Suppressor macrophage (primary cell): ENCODE results near the gene ATAD3B.
"Not testable (repeated sequence)": the region's sequence is repeated elsewhere in the genome, so short reads cannot be mapped to it uniquely, and the experiment has no call there.

ENCODE experiments used
- DNase-seq, 4 experiments: peaks; one replicate each; pipeline ENCODE4 v3.0.0-alpha.2; 2020 to 2022

The ATAD3B gene

DNA sequence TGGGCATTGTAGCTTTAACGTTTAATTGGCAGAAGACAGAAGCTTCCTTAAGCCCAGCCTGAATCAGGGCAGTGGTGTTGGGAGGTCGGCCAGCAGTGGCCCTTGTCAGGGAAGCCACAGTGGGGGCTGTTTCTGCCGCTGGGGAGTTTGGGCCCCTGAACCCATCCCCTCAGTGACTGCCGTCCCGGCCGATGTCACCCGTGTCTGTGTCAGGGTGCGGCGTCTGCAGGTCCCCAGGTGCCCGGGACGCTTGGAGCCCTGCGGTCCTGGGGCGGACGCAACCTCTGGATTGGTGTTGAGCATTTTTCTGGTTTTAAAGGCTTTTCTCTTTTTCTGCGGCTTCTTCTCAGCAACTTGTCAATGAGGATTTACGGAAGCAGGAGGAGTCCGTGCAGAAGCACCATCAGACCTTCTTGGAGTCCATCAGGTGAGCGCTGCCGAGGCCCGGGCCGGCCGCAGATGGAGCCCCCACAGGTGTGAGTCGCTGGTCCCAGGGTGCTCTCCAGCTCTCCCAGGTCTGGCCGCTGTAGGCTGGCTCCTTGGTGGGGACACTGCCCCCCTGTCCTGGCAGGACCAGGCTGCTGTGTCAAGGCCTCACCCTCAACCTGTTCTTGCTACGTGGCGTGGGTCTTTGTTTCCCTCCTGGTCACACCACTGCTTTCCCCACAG, 19.7 kb upstream of the ATAD3B start:
- no peak for DNase-seq

DNA sequence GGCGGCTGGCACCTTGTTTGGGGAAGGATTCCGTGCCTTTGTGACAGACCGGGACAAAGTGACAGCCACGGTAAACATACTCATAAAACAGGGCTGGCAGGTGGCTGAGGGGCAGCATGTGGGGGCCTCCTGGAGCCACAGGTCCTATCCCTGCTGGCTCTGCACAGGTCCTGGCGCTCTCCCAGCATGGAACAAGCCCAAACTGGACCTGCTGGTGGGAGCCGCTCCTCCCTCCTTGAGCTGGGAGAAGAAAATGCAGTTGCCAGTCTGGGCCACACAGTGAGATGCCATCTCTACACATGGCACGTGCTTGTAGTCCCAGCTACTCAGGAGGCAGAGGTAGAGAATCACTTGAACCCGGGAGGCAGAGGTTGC, 19.2 kb upstream of the ATAD3B start:
- DNase-seq: not testable (repeated sequence)

DNA sequence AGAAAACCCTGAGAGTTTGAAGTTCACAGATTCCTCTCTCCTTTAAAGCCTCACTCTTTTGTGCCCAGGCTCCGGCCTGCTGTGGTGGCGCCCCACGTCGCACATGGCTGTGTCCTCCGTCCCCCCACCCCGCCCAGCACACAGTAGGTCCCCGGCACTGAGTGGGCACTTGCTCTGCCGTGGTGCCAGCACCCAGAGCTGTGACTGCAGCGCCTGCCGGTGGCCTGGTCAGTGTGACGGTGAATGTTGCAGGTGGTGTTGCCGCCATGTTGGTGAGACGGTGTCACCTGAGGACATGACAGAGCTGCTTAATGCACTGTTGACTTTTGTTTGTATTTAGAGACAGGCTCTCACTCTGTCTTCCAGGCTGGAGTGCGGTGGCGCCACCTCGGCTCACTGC, 18.7 kb upstream of the ATAD3B start:
- no peak for DNase-seq

DNA sequence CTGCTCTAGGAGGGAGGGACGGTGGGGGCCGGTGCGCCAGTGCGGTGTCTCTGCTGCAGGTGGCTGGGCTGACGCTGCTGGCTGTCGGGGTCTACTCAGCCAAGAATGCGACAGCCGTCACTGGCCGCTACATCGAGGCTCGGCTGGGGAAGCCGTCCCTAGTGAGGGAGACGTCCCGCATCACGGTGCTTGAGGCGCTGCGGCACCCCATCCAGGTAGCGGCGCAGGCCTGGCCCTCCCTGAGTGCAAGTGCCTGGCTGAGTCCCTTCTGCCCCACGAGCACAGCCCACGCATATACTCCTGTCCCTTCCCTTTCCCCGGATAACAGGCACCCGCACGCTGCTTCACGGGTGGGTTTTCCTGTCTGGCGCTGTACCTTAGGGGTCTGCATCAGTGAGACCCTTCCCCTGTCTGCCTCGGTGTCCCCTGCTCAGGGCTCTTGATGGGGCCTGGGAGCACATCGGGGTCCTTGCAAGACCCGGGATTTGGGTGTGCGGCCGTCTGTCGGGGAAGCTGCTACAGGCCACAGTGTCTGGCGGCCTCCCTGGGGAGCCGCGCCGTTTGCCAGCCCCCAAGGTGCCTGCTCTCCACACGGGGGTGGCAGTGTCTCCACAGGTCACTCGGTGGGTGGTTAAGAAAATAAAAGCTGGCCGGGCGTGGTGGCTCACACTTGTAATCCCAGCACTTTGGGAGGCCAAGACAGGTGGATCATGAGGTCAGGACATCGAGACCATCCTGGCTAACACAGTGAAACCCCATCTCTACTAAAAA, 17.1 kb upstream of the ATAD3B start:
- DNase-seq: not testable (repeated sequence)

DNA sequence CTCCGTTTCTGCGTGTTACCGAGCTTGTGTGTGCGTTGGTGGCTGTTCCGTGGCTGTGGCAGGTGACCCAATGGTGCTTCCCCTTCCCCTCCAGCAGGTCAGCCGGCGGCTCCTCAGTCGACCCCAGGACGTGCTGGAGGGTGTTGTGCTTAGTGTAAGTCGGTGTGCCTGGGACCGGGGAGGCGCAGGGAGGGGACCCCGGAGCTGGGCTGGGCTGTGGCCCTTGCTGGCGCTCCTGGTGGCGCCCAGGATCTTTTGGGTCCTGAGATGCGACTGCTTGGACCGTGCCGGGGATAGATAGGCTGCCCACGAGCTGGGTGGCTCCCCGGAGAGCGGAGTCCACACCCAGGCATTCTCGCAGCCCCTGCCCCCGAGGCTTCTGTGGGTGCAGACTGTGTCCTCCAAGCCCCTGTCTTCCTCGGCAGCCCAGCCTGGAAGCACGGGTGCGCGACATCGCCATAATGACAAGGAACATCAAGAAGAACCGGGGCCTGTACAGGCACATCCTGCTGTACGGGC, 16.1 kb upstream of the ATAD3B start:
- DNase-seq: no peak

DNA sequence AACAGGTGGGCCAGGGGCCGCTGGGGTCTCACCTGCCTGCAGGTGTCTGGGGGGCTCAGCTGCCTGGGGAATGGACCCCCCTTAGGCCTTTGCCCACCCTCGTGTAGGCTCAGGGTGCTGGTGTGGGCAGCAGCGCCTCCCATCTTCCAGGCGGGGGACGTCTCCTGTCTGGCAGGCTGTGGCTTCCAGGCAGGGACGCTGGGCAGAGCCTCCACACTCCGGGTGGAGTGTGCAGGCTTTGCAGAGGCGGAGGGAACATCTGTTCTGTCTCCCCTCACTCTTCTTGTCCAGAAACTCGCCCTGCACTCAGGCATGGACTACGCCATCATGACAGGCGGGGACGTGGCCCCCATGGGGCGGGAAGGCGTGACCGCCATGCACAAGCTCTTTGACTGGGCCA, 15.6 kb upstream of the ATAD3B start:
- DNase-seq: not testable (repeated sequence)

DNA sequence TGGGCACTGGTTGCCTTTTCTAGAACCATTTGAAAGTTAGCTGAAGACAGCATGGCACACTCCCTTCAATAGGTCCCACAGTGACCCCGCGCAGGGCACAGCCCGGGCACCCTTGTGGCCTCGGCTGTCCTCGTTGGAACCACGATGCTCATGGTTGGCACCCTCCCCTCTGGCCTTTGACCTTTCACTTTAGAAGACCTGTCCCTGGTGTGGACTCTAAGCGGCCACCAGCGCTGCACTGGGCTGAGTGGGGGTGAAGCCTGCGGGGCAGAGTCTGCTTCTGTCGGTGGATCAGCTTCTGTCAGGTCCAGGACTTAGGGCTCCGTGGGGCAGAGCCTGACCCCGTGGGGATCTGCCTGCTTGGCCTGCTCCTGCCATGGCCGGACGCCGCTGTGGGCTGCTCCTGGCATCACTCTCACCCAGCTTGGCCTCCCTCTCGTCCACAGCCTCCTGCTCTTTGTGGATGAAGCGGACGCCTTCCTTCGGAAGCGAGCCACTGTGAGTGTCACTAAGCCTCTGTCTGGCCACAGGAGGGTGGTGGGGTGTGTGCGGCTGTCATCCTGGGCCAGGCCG, 14.8 kb upstream of the ATAD3B start:
- not testable (repeated sequence) for DNase-seq

DNA sequence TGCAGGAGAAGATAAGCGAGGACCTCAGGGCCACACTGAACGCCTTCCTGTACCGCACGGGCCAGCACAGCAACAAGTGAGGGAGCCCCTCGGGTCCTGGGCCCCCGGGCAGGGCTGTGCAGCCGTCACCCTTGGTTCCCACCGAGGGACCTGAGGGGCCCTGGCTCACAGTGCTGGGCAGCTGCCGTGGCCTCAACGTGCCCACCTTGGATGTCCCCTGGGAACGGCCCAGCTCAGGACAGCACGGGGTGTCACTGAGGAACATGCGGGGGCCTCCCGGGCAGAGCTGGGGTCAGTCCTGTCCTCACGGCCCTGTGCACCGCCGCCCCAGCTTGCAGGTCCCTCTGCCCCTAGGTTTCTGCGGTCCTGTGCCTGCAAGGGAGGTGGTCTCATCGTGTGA, 12.4 kb upstream of the ATAD3B start:
- not testable (repeated sequence) for DNase-seq

DNA sequence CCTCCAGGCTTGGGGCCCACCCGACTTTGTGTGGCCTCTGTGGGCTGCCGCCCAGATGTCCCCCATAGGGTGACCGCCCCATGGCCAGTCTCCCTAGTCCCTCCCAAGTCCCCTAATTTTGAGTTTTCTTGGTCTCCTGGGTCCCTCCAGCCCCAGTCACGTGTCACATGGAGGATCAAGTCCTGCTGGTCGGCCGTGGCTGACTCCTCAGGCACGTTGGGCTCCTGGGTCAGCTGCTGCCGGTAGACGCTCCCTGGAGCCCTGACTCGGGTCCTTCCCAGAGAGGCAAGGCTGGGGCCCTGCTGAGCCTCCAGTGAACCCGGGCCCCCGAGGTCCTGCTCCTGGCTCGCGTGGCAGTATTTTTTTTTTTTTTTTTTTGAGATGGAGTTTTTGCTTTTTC, 11.9 kb upstream of the ATAD3B start:
- not testable (repeated sequence) for DNase-seq

DNA sequence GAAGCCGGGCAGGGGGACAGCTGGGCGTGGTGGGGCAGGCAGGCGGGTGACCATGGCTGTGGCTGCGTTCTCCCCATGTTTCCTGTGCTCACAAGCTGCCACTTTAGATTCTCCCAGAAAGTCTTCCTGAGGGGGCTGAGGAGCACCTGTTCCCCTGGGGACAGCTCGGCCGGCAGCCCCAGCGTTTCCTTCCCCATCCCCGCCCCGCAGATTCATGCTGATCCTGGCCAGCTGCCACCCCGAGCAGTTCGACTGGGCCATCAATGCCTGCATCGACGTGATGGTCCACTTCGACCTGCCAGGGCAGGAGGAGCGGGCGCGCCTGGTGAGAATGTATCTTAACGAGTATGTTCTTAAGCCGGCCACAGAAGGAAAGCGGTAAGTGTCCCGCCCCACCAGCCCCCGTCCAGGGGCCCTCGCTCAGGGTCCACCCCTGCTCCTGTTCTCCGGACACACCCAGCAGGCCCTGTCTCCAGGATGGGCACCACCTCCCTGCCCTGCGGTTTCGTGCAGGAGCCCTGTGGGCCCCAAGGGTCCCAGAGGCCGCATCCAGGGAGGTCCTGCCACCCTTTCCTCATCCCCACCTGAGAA, 10.9 kb upstream of the ATAD3B start:
- DNase-seq: no peak

DNA sequence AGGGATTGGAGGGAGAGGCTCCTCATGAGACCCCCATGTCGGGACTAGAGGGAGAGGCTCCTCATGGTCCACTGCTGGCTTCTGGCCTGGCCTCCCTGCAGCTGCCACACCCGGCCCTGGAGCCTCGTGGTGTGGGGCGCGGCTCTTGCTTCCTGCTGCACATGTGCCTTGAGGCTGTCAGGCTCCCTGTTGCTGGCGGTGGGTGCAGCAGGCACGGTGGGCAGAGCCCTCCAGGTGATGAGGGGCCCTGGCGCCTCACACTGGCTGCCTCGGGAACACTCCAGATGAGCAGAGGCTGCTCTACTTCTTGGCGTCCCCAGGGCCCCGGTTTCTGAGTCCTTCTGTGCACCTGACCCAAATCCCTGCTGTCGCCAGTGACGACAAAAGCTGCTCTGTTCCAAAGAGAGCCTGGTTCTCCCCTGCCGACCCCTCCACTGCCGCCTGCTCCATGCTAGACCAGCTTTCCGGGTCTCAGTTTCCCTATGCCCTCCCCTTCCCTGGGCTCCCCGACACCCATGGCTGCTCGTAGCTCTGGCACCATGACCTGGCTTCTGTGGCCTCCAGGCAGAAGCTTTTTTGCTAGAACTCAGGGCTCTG, 9.7 kb upstream of the ATAD3B start:
- DNase-seq: no peak

DNA sequence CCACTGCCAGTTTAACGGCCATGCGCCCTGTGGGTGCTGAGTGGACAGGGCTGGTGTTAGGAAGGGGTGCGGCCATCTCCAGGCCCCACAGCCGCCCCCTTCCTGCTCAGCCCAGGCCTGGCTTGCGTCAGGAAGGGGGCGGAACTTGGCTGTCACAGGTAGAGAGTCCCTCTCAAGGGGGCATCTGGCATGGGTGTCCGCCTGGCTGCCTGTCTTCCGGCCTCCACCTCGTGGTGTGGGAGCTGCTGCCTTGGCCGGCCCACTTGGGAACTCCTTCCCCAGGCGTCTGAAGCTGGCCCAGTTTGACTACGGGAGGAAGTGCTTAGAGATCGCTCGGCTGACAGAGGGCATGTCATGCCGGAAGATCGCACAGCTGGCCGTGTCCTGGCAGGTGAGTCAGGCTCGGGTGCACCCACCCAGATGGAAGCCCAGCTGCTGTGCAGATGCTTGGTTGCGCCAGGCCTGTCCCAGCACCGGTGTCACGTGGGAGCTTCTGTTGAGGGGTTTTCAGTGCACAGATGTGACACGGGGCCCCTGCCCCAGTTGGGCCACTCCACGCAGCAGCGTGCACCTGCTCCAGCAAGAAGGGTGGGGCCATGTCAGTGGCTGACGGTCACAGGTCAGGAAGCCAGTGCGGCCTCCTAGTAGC, 9.1 kb upstream of the ATAD3B start:
- peak in 1 of 4 experiments; percentile 30 for DNase-seq

DNA sequence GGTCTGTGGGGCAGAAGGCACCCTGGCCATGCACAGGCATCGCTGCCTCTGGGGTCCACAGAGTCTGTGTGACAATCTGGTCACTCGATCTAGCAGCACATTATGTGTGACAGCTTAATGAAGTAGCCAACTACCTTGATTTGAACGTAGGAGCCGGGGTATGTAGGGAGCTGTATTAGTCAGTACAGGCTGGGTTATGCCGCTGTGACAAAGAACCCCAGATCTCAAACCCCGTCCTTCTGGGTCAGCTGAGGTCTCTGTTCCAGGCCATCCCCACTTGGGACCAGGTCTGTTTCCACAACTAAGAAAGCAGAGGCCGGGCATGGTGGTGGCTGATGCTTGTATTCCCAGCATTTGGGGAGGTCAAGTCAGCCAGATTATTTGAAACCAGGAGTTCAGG, 8.3 kb upstream of the ATAD3B start:
- DNase-seq: no peak

DNA sequence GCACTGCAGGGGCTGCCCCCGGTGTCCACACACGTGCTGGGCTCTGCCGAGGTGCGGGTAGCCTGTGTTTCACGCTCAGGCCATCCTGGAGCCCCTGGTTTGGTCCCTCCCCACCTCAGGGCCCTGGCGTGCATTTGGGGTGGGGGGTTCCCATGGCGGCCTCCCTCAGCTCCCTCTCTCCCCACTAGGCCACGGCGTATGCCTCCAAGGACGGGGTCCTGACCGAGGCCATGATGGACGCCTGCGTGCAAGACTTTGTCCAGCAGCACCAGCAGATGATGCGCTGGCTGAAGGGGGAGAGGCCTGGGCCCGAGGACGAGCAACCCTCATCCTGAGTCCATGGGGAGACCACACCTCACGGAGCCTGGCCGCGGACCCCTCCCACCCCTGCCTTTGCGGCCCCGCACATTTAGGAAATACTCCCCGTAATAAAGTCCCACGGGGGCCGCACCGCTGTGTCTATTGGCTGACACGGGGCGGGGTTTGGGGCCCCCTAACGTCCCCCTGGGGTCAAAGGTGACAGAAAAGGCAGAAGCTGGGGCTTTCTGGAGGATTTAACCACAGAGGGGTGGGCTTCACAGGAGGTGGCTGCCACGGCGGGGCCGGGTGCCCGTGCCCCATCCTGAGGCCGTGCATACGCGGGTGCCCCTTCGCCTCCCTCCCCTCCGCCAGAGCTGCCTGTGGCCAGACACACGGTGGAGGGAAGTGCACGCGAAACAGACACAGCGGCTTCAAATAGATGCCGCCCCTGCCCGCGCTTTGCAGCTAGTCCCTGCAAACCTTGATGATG, 3.2 kb upstream of the ATAD3B start:
- DNase-seq: not testable (repeated sequence)

DNA sequence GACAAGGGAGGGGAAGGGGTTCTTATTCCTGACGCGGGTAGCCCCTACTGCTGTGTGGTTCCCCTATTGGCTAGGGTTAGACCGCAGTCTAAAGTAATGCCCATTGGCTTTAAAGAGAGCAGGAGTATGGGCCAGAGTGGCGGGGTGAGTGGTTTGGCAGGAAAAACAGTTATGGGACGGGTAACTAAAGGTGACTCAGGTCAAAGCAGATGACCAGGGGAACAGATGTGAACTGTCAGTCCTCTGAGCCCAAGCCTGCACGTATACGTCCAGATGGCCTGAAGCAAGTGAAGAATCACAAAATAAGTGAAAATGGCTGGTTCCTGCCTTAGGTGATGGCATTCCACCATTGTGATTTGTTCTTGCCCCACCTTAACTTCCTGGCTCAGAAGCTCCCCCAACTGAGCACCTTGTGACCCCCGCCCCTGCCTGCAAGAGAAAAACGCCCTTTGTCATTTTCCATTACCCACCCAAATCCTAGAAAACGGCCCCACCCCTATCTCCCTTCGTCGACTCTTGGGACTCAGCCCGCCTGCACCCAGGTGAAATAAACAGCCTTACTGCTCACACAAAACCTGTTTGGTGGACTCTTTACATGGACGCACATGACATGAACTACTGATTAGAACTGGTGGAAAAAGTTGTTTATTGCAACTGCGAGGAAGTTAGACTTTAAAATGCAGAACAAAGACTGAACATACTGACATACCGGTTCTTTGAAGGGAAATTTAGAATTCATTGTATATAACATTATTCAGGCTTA, 758 bp upstream of the ATAD3B start:
- DNase-seq: peak in 2 of 4 experiments; percentile 10 to 19

DNA sequence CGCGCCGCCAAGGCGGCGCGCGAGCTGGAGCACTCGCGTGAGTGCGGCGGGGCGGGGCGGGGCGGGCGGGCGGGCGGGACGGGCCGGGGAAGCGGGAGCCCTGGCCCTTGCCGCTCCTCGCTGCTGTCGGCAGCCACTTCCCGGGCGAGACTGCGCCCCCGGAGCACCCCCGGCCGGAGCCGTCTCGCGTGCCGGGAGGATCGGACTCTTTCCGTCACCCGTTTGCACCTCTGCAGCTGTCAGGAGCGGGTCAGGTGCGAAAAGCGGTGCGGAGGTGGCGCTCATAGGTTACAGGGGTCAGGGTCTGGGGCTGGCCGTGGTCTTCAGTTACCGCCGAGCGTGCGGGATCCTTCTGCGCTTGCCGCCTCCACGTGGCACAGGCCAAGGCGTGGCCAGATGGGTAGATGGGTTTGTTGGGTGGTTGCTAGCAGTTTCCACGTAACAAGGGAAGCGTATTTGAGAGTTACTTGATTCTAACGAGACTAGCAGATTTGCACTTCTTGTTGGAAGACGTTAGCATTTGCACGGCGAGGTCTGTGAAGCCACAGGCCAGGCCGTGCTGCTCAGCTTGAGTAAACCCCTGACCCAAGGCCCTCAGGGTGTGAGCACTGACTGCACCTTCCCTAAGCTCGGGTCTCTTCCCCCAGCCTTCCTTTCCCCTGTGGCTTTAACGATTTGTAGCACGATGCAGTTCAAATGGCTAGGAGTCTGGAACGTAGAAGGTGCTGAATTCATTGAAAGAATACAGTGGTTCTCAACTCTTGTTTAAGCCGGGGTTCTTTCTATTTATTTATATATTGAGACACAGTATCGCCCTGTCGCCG, 700 bp downstream of the ATAD3B start:
- DNase-seq: peak in 2 of 4 experiments; percentile 11 to 33

DNA sequence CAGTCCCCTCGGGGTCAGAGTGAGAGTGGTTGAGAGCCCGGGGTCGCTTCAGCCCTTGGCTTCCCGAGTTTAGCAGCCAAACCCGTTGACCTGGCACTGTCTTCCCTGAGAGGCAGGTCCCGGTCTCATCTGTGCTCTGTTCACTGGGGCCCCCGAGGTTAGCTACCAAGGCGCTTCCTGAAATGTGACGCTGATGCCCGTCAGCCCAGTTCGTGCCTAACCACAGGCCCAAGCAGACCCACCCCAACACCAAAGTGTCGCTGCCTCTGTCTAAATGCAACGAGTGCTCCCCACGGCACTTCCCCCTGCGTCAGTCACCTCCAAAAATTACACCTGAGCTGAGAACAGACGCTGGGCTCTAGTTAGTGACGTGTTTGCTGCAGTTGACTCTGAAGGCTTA, 4.4 kb downstream of the ATAD3B start:
- DNase-seq: not testable (repeated sequence)

DNA sequence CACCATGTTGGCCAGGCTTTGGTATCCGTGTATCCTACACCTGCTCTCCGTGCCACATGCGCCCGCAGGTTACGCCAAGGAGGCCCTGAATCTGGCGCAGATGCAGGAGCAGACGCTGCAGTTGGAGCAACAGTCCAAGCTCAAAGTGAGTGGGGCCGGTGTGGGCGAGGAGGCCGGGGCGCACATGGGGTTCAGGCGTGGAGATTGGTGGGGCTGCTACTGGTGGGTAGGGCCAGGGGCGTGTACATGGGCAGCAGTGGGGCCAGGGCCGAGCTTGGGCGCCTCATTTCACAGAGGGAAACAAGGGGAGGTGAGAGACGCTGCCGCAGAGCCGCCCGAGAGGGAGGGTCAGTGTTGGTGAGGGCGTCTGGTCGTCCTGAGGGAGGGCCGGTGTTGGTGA, 5.6 kb downstream of the ATAD3B start:
- DNase-seq: no peak

DNA sequence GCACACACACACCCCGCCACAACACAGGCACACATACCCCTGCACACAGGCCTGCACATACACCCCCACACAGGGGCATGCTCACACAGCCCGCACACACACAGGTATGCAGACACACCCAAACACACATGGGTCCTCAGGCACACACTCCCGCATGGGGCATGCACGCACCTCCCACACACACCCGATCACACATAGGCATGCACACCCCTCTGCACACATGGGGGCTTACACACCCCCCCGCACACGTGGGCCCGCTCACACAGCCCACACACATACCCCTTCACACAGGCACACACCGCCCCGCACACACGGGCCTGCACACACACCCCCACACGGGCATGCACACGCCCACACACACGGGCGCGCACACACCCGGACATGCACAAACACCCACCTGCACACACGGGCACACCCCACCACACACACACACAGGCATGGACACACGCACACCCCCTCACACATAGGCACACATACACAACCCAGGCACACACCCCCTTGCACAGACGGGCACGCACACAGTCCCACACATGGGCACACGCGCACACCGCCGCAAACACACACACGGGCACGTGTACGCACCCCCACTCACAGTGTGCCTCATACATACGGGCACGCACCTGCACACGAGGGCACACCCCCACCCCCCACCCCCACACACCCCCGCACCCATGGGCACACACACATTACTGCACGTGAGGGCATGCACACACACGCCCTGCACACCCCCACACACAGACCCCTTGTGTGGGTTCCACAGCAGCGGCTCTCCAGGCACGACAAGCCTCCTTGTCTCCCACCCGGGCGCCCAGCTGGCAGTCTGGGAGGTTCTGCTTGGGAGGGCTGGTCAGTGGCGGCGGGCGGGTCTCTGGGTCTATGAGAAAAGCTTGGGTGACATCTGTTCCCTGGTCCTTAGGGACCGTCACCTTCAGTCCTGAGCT, 8.3 kb downstream of the ATAD3B start:
- no peak for DNase-seq
